ENCODE results near the gene RDH5.

- TF ChIP-seq EZH2 (IDR thresholded peaks at IDR 0.05; ENCODE audit: insufficient read depth, poor library complexity, severe bottlenecking) (no peak), EZH2phosphoT487 (IDR thresholded peaks at IDR 0.05; ENCODE audit: insufficient read depth, low read depth) (no peak)
Observed at GRCh38 chr12:55733021-55733555, 12.9 kb downstream of the RDH5 start.
